Neural cell (in vitro differentiated cells): Measurements from ENCODE around the gene ARL6IP4. TPM values are rescaled to one million over a fixed set of nuclear protein-coding genes. Genes with fewer than 3 reads are reported as not detected.
A peak's percentile ranks its signal among the peaks of the same experiment; 100 is the strongest.

Source experiments
- H2AFZ ChIP-seq: fragments of 200-600, 300-800 bp; sonication (generic), shearing (Covaris generic); 2 replicates; pipeline ENCODE4 v1.6.0; 2014; ENCODE audit warnings: low read depth, mild to moderate bottlenecking, antibody characterized with exemption, low read length, moderate library complexity
- H3F3A ChIP-seq: fragments of 200-600 bp; shearing (Covaris generic); 2 replicates; pipeline ENCODE4 v1.6.1; 2016; ENCODE audit warnings: mild to moderate bottlenecking, moderate library complexity, mixed read lengths, antibody characterized with exemption, low read length; ENCODE audit not compliant: insufficient read depth, poor library complexity, severe bottlenecking
- H3K27ac ChIP-seq: fragments of 200-600, 300-800 bp; sonication (generic), shearing (Covaris generic); 2 replicates; pipeline ENCODE4 v1.5.1; 2014; ENCODE audit warnings: mild to moderate bottlenecking, low read length, moderate library complexity
- H3K27me3 ChIP-seq: fragments of 300-800, 200-600 bp; sonication (generic), shearing (Covaris generic); 2 replicates; pipeline ENCODE4 v1.6.0; 2014; ENCODE audit warnings: mild to moderate bottlenecking, low read depth, low read length, moderate library complexity; ENCODE audit not compliant: insufficient read depth
- H3K36me3 ChIP-seq: fragments of 300-800, 200-600 bp; sonication (generic), shearing (Covaris generic); 2 replicates; pipeline ENCODE4 v1.5.1; 2014; ENCODE audit warnings: mild to moderate bottlenecking, antibody characterized with exemption, low read length, moderate library complexity; ENCODE audit not compliant: insufficient read depth
- H3K4me2 ChIP-seq: fragments of 300-800, 200-600 bp; sonication (generic), shearing (Covaris generic); 2 replicates; pipeline ENCODE4 v1.6.0; 2014; ENCODE audit warnings: mild to moderate bottlenecking, low read length
- H3K4me3 ChIP-seq: fragments of 300-800, 200-600 bp; sonication (generic), shearing (Covaris generic); 2 replicates; pipeline ENCODE4 v1.5.1; 2014; ENCODE audit warnings: mild to moderate bottlenecking, low read length, moderate library complexity
- H3K79me2 ChIP-seq: fragments of 200-600 bp; shearing (Covaris generic); replicated peaks from 2 replicates; pipeline ENCODE4 v1.6.0; 2014; ENCODE audit warnings: mild to moderate bottlenecking, low read length, moderate library complexity; ENCODE audit not compliant: insufficient read depth
- H3K9ac ChIP-seq: fragments of 300-800, 200-600 bp; sonication (generic), shearing (Covaris generic); 2 replicates; pipeline ENCODE4 v1.6.1; 2016; ENCODE audit warnings: mild to moderate bottlenecking, low read length, mixed read lengths
- H3K9me2 ChIP-seq: fragments of 200-600 bp; shearing (Covaris generic); 2 replicates; pipeline ENCODE4 v1.6.1; 2016; ENCODE audit warnings: mild to moderate bottlenecking, low read length, mixed read lengths; ENCODE audit not compliant: insufficient read depth
- H3K9me3 ChIP-seq: fragments of 200-600, 300-800 bp; sonication (generic), shearing (Covaris generic); 2 replicates; pipeline ENCODE4 v1.6.1; 2016; ENCODE audit warnings: mild to moderate bottlenecking, mixed run types, low read length, moderate library complexity, mixed read lengths
- H4K20me1 ChIP-seq: fragments of 200-600 bp; shearing (Covaris generic); 2 replicates; pipeline ENCODE4 v1.6.1; 2016; ENCODE audit warnings: mild to moderate bottlenecking, mixed run types; ENCODE audit not compliant: insufficient read depth
- EP300 ChIP-seq: fragments of 450-650 bp; conservative IDR thresholded peaks from 2 replicates; pipeline ENCODE4 v1.6.1; 2014; ENCODE audit warnings: antibody characterized with exemption, mild to moderate bottlenecking, moderate library complexity; ENCODE audit not compliant: poor library complexity, severe bottlenecking
- EZH2 ChIP-seq: fragments of 200-600, 300-800 bp; shearing (Covaris generic), sonication (generic); IDR thresholded peaks from 2 replicates; pipeline ENCODE4 v1.6.1; 2014; ENCODE audit warnings: antibody characterized with exemption, low read length, borderline replicate concordance, mild to moderate bottlenecking; ENCODE audit not compliant: insufficient read depth, poor library complexity, severe bottlenecking
- MXI1 ChIP-seq: fragments of 450-650 bp; conservative IDR thresholded peaks from 2 replicates; pipeline ENCODE4 v1.6.1; 2014; ENCODE audit warnings: antibody characterized with exemption, mild to moderate bottlenecking; ENCODE audit not compliant: poor library complexity, severe bottlenecking
- POLR2AphosphoS5 ChIP-seq: IDR thresholded peaks from 2 replicates; pipeline ENCODE4 v1.6.1; 2012
- RAD21 ChIP-seq: fragments of 450-650 bp; conservative IDR thresholded peaks from 2 replicates; pipeline ENCODE4 v1.6.1; 2014; ENCODE audit warnings: antibody characterized with exemption, mild to moderate bottlenecking, moderate library complexity
- SMC3 ChIP-seq: fragments of 450-650 bp; conservative IDR thresholded peaks from 2 replicates; pipeline ENCODE4 v1.6.1; 2014; ENCODE audit warnings: antibody characterized with exemption, mild to moderate bottlenecking, moderate library complexity; ENCODE audit not compliant: poor library complexity
- TAF1 ChIP-seq: IDR thresholded peaks from 2 replicates; pipeline ENCODE4 v1.6.1; 2012; ENCODE audit warnings: low read depth
- polyA plus RNA-seq: library from polyadenylated mRNA; depleted of rRNA; stranded (reverse); fragments of >200 nt; gene quantifications from 2 replicates; pipeline ENCODE4 v1.2.3, GENCODE V29; 2014
- TF ChIP-seq, protein P1 (sequence below): IDR thresholded peaks from 2 replicates; pipeline ENCODE4 v1.6.1; 2012; ENCODE audit warnings: borderline replicate concordance
- TF ChIP-seq, protein P2 (sequence below): fragments of 450-650 bp; IDR thresholded peaks from 2 replicates; pipeline ENCODE4 v1.5.1; 2014; ENCODE audit warnings: antibody characterized with exemption, mild to moderate bottlenecking, moderate library complexity; ENCODE audit not compliant: poor library complexity, severe bottlenecking

The ARL6IP4 gene
- polyA plus RNA-seq, 1 donor from 2014 or later, result 190 TPM

DNA sequence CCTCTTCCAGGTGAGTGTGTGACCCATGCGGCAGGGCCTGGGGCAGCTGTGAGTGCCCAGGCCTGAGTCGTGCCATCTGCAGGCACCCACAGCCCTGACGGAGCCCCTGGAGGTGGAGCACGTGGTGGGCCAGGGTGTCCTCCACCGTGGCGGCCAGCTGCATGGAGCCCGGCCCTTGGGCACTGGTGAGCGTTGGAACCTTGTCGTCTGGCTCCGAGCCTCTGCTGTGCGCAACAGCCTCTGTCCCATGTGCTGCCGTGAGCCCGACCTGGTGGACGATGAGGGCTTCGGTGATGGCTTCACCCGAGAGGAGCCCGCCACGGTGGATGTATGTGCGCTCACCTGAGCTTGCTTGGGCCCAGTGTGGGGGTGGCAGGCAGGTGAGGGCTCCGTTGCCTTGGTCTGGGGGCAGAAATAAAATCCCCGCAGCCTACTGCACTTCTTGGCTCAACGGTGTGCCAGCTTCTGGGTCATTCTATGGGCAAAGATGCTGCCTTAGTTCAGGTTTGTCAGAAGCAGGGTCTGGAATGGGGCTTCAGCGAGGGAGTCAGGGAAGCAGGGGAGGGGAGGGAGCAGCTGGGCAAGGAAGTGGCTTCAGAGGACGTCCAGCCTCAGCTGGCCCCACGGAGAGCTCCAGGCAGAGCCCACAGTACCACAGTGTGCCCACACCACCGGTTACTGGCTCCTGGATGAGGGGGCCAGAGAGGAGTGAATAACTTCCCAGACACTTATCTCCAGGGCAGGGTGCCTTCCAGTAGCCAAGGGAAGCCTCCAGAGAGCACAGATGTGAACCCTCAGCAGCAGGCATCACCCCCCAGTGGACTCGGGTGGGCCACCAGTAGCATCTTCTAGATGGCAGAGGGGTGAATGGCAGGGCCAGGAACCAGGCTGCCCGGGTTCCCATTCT is 1.2 kb upstream of the ARL6IP4 start:
- Histone ChIP-seq H4K20me1 (no peaks in the 10 kb centered on the region), H3K4me2 (peak overlapping the region; percentile 46), H3K79me2 (peaks cover 7% of the 10 kb centered on the region), H3K27me3 (no peaks in the 10 kb centered on the region), H3K27ac (no peak overlapping the region), H3K36me3 (no peaks in the 10 kb centered on the region), H3K4me3 (peak overlapping the region; percentile 94), H3K9ac (peak overlapping the region; percentile 76), H3K9me2 (no peaks in the 10 kb centered on the region), H2AFZ (no peak overlapping the region), H3K9me3 (no peaks in the 10 kb centered on the region), H3F3A (no peaks in the 10 kb centered on the region)
- TF ChIP-seq, protein P1, sequence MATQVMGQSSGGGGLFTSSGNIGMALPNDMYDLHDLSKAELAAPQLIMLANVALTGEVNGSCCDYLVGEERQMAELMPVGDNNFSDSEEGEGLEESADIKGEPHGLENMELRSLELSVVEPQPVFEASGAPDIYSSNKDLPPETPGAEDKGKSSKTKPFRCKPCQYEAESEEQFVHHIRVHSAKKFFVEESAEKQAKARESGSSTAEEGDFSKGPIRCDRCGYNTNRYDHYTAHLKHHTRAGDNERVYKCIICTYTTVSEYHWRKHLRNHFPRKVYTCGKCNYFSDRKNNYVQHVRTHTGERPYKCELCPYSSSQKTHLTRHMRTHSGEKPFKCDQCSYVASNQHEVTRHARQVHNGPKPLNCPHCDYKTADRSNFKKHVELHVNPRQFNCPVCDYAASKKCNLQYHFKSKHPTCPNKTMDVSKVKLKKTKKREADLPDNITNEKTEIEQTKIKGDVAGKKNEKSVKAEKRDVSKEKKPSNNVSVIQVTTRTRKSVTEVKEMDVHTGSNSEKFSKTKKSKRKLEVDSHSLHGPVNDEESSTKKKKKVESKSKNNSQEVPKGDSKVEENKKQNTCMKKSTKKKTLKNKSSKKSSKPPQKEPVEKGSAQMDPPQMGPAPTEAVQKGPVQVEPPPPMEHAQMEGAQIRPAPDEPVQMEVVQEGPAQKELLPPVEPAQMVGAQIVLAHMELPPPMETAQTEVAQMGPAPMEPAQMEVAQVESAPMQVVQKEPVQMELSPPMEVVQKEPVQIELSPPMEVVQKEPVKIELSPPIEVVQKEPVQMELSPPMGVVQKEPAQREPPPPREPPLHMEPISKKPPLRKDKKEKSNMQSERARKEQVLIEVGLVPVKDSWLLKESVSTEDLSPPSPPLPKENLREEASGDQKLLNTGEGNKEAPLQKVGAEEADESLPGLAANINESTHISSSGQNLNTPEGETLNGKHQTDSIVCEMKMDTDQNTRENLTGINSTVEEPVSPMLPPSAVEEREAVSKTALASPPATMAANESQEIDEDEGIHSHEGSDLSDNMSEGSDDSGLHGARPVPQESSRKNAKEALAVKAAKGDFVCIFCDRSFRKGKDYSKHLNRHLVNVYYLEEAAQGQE, result no peak
- TF ChIP-seq EZH2, result no peak
- no peak for TF ChIP-seq RAD21
- TF ChIP-seq SMC3, result no peak
- TF ChIP-seq EP300, result no peak
- no peak for TF ChIP-seq MXI1
- TF ChIP-seq TAF1, result no peak
- TF ChIP-seq POLR2AphosphoS5, result no peak
- TF ChIP-seq, protein P2, sequence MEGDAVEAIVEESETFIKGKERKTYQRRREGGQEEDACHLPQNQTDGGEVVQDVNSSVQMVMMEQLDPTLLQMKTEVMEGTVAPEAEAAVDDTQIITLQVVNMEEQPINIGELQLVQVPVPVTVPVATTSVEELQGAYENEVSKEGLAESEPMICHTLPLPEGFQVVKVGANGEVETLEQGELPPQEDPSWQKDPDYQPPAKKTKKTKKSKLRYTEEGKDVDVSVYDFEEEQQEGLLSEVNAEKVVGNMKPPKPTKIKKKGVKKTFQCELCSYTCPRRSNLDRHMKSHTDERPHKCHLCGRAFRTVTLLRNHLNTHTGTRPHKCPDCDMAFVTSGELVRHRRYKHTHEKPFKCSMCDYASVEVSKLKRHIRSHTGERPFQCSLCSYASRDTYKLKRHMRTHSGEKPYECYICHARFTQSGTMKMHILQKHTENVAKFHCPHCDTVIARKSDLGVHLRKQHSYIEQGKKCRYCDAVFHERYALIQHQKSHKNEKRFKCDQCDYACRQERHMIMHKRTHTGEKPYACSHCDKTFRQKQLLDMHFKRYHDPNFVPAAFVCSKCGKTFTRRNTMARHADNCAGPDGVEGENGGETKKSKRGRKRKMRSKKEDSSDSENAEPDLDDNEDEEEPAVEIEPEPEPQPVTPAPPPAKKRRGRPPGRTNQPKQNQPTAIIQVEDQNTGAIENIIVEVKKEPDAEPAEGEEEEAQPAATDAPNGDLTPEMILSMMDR, result no peak

DNA sequence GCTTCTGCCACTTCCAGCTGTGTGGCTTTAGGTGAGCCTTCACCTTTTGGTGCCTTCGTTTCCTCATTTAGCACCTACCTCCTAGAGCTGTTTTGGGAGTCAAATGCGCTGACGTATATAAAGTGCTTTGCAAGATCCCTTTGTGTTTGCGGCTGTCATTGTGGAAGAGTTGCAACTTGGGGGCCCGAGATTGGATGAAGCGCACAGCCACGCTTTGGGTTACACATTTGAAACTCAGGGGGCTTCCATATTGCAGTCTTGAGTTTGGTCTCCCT is 636 bp upstream of the ARL6IP4 start:
- Histone ChIP-seq H3K4me2 (peak overlapping the region; percentile 46), H3K9me3 (no peaks in the 10 kb centered on the region), H2AFZ (peak overlapping the region; percentile 51), H3K27me3 (no peaks in the 10 kb centered on the region), H3K9me2 (no peaks in the 10 kb centered on the region), H3K9ac (peak overlapping the region; percentile 76), H3K27ac (peak overlapping the region; percentile 44), H3K79me2 (peaks cover 7% of the 10 kb centered on the region), H3K4me3 (peak overlapping the region; percentile 94), H4K20me1 (no peaks in the 10 kb centered on the region), H3K36me3 (no peaks in the 10 kb centered on the region), H3F3A (no peaks in the 10 kb centered on the region)
- TF ChIP-seq EP300, result no peak
- TF ChIP-seq SMC3, result no peak
- no peak for TF ChIP-seq EZH2
- TF ChIP-seq MXI1, result no peak
- no peak for TF ChIP-seq RAD21
- TF ChIP-seq, protein P1, result no peak
- TF ChIP-seq POLR2AphosphoS5, result no peak
- TF ChIP-seq TAF1, result no peak
- TF ChIP-seq, protein P2, result no peak
